BJ (cell line): ENCODE measurements around the gene UBXN6. TPM values are rescaled to one million over a fixed set of nuclear protein-coding genes. Genes with fewer than 3 reads are reported as not detected.

ENCODE experiments used
- CTCF ChIA-PET: fragments of 350-600 bp; formaldehyde crosslinking; extraction: SDS; loops from one replicate; lab custom pipeline; 2021; ENCODE audit warnings: antibody characterized with exemption, inconsistent platforms; lab: Yijun Ruan, JAX
- POLR2A ChIA-PET: fragments of 300-600 bp; sonication (Branson Sonifier 250); formaldehyde crosslinking; extraction: SDS; loops from one replicate; lab custom pipeline; 2021; ENCODE audit warnings: antibody characterized with exemption; lab: Charles Lee
- DNase-seq: peaks from one replicate; pipeline ENCODE4 v3.0.0-alpha.2; 2011; ENCODE audit warnings: low read depth
- H3K27me3 ChIP-seq: 2 replicates; pipeline ENCODE4 v1.6.0; 2011; ENCODE audit warnings: low read length; ENCODE audit not compliant: control insufficient read depth, insufficient read depth
- H3K36me3 ChIP-seq: 2 replicates; pipeline ENCODE4 v1.5.1; 2011; ENCODE audit warnings: low read length; ENCODE audit not compliant: control insufficient read depth, insufficient read depth
- H3K4me3 ChIP-seq: 2 replicates; pipeline ENCODE4 v1.5.1; 2011; ENCODE audit warnings: low read depth, mild to moderate bottlenecking, control low read depth, low read length
- CTCF ChIP-seq: IDR thresholded peaks from 2 replicates; pipeline ENCODE4 v1.5.1; 2011; ENCODE audit warnings: low read depth, mild to moderate bottlenecking, control low read depth, inconsistent platforms, low read length, moderate library complexity; ENCODE audit not compliant: insufficient read depth
- polyA plus RNA-seq: library from polyadenylated mRNA; depleted of rRNA; stranded (reverse); fragments of >200 nt; gene quantifications from 2 replicates; pipeline ENCODE4 v1.2.3, GENCODE V29; 2011

Gene UBXN6
- polyA plus RNA-seq, 1 experiment, result 127 TPM

- no peak overlapping the region for H3K4me3 ChIP-seq
- ChIA-PET CTCF (interaction anchor here (0.9 to 1.5 kb wide), 2 partner anchors 9 to 34 kb away, joined by 3 to 5 read pairs; no protein-coding TSS in a partner anchor), POLR2A (interaction anchor here (0.7 kb wide), 1 partner anchor 53 kb away, joined by 4 read pairs; no protein-coding TSS in a partner anchor)
- DNase-seq, result no peak
- peaks cover 1% of the 10 kb centered on the region; the same call in 1 of the 2 replicates for H3K36me3 ChIP-seq
- TF ChIP-seq CTCF, result no peak
- no peaks in the 10 kb centered on the region for H3K27me3 ChIP-seq
Measured at GRCh38 chr19:4405977-4406376, 51.6 kb downstream of the UBXN6 start.

GRCh38 chr19:4403005-4403761, 54.4 kb downstream of the UBXN6 start:
- ChIA-PET POLR2A (no interaction called here), CTCF (interaction anchor here (1.1 to 1.5 kb wide), 2 partner anchors 13 to 135 kb away, joined by 3 to 6 read pairs; no protein-coding TSS in a partner anchor)
- DNase-seq, result no peak
- H3K27me3 ChIP-seq, result no peaks in the 10 kb centered on the region
- TF ChIP-seq CTCF, result no peak
- no peaks in the 10 kb centered on the region for H3K36me3 ChIP-seq
- H3K4me3 ChIP-seq, result peak overlapping the region; percentile 83

- H3K4me3 ChIP-seq, result peak within 1 kb of the TSS; percentile 83
- no peaks in the 10 kb centered on the region for H3K27me3 ChIP-seq
- ChIA-PET CTCF (interaction anchor here (0.7 to 1.1 kb wide), 8 partner anchors 8 to 123 kb away, joined by 3 to 4 read pairs (median 3); no protein-coding TSS in a partner anchor), POLR2A (no interaction called here)
- TF ChIP-seq CTCF, result no peak
- DNase-seq, result peak; percentile 99
- no peaks in the 10 kb centered on the region for H3K36me3 ChIP-seq
Measured at GRCh38 chr19:4402171-4403004, 55.2 kb downstream of the UBXN6 start, which contains the start of gene CHAF1A. TSS of gene CHAF1A (plus strand) at chr19:4402640. CDS start at chr19:4402763, 123 bp downstream.

GRCh38 chr19:4401769-4402170, 55.8 kb downstream of the UBXN6 start:
- no peak for DNase-seq
- no peak for TF ChIP-seq CTCF
- peak overlapping the region; percentile 37 for H3K4me3 ChIP-seq
- H3K27me3 ChIP-seq, result no peaks in the 10 kb centered on the region
- CTCF ChIA-PET, result interaction anchor here (0.7 to 2.0 kb wide), 9 partner anchors 8 to 124 kb away, joined by 3 to 5 read pairs (median 3); no protein-coding TSS in a partner anchor
- peaks cover 2% of the 10 kb centered on the region; the same call in 1 of the 2 replicates for H3K36me3 ChIP-seq
- POLR2A ChIA-PET, result no interaction called here
